GM21723 (cell line): Measurements from ENCODE around the gene SCLY.
"Not testable (repeated sequence)": the region's sequence is repeated elsewhere in the genome, so short reads cannot be mapped to it uniquely, and the experiment has no call there.

ENCODE experiments used
- ATAC-seq: cut with Tn5 transposase; IDR thresholded peaks from one replicate; pipeline ENCODE4 v1.9.1; 2021; ENCODE audit warnings: mild to moderate bottlenecking, moderate library complexity; ENCODE audit not compliant: unreplicated experiment

SCLY gene

DNA sequence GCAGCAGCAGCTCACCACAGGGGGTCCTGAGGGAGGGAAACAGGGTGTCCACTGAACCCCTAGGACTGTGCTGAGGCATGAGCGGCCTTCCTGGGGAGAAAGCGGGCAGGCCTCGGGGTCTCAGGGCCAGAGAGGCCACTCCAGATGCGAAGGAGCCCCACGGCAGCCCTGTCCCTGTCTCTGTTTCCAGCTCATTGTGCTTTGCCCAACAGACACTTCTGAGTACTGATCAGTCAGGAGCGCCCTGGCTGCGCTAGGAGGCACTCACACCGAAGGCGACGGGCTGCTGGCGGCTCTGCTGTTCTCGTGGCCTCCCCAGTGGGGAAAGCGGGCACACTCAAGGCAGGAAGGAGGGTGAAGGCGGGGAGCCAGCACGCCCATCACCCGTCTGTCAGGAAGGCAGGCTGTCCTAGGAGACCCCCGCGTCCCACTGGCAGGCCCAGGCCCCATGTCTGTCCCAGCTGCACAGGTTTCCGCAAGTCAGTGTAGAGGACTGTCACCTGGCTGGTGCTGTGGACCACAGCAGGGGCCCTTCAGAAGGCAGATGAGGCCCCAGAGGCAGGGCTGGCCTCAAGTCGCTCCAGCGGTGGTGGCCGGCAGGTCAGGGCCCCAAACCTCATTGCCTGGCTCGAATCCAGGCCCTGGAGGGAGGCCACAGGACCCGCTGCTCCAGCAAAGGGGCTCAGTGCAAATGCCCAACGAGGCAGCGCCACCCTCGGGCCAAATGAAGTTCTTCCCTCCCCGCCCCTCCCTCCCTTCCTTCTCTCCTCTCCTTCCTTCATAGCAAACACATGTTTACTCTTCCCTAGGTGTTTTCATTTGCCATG is 46.1 kb downstream of the SCLY start:
- no peak for ATAC-seq

- ATAC-seq, result peak; percentile 58
These were observed 47.0 kb downstream of the SCLY start for GRCh38 chr2:238107525-238108422.

DNA sequence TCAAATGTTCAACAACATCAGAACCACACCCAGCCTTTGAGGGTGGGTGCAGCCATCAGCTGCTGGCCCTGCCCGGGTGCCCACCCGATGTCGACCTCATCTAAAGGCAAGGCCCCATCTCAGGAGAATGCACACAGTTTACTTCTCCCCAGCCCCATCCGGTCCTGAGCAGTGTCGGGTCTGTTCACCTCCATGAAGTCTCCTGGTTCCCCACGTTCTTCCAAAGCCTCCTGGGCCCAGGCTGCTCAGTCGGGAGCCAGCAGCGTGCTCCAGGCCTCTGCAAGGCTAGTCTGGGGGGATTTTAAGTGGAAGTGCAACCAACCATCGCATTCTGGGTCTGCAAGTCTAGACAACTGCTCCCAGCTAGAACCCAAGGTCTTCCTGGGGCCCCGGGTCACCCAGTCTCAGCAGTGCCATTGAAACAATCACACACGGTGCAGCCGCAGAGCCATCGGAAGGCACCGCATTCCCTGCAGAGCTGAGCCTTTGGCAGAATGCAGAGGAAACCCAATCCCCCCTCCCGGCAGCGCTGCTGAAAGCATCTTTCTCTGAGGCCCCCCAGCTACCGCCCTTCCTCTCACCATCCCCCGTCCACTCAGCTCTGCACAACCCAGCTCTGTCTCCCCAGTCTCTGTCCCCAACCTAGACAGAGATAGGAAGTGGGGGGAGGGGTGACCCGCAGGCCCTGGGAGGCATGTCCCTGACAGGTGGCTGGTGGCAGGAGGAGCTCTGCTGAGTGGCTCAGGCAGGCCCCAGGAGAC is 47.8 kb downstream of the SCLY start:
- ATAC-seq, result peak; percentile 79

GRCh38 chr2:238113611-238114010 is 52.8 kb downstream of the SCLY start:
- ATAC-seq, result no peak

GRCh38 chr2:238114331-238114841 is 53.6 kb downstream of the SCLY start:
- ATAC-seq, result no peak

GRCh38 chr2:238114851-238115660 is 54.3 kb downstream of the SCLY start:
- ATAC-seq, result no peak

DNA sequence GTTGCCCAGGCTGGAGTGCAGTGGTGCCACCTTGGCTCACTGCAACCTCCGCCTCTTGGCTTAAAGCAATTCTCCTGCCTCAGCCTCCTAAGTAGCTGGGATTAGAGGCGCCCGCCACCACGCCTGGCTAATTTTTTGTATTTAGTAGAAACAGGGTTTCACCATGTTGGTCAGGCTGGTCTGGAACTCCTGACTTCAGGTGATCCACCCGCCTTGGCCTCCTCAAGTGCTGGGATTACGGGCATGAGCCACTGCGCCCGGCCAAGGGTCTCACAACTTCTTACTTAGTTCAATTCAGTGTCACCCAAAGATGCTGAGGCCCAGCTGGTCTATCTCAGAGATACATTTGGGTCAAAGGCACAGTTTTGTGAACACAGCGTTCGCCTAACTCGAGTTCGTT is 54.9 kb downstream of the SCLY start:
- not testable (repeated sequence) for ATAC-seq

GRCh38 chr2:238116298-238117198 is 55.7 kb downstream of the SCLY start:
- no peak for ATAC-seq

- no peak for ATAC-seq
These were observed 56.7 kb downstream of the SCLY start for GRCh38 chr2:238117199-238118154.

GRCh38 chr2:238119756-238120462 is 59.1 kb downstream of the SCLY start:
- no peak for ATAC-seq

- no peak for ATAC-seq
These were observed 59.9 kb downstream of the SCLY start for GRCh38 chr2:238120463-238121298.

GRCh38 chr2:238121511-238122286 is 60.9 kb downstream of the SCLY start:
- no peak for ATAC-seq

DNA sequence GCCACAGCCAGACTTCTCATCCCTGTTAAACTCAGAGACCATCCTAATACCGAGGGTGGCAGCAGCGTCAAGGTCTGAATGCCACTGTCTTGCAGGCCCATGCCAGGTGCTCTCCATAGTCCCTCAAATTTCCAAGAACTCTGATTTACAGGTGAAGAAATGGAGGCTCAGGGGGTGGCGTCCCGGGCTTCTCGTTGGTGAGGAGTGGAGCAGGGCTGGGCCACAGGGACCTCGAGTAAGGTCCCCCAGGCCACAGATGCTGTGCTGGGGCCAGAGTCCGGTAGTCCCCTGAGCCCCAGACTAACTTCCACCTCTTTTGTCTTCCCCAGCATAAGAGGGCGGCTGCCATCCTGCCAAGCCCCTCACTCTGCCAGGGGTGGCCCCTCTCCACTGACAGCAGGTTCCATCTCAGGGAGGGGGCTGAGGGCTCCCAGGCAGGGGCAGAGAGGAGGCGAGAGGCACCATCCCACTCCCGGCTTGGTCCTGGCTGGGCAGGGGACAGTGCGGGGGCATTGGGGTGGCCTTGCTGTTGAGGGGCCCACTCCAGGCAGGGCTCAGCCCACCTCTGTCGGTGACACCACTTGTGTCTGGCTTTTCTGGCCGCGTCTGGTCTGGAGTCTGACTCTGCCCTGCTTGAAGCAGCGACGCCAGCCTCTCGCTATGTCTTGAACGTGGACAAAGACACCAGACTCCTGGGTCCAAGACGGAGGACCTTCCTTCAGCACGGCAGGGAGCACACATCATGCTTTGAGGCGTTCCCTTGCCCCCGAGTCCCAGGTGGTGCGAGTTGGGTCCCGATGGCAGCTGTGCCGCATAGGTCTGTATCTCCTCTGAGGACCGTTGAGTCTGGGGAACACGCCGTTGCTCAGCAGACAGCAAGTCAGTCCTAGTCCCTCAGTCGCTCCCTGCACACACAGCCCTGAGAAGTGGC is 61.8 kb downstream of the SCLY start:
- no peak for ATAC-seq

- no peak for ATAC-seq
These were observed 62.6 kb downstream of the SCLY start for GRCh38 chr2:238123218-238123971.
